HG03025 (cell line): ENCODE data around the gene IGF2BP3.
"Not testable (repeated sequence)": the region's sequence is repeated elsewhere in the genome, so short reads cannot be mapped to it uniquely, and the experiment has no call there.

Source experiments
- ATAC-seq: cut with Tn5 transposase; IDR thresholded peaks from one replicate; pipeline ENCODE4 v1.9.1; 2021; ENCODE audit warnings: mild to moderate bottlenecking, moderate library complexity; ENCODE audit not compliant: unreplicated experiment, low FRiP score

IGF2BP3 gene

GRCh38 chr7:23347033-23347681 is 123.1 kb downstream of the IGF2BP3 start:
- ATAC-seq: no peak

GRCh38 chr7:23346316-23346715 is 124.0 kb downstream of the IGF2BP3 start:
- no peak for ATAC-seq

GRCh38 chr7:23345601-23346000 is 124.7 kb downstream of the IGF2BP3 start:
- no peak for ATAC-seq

- no peak for ATAC-seq
These were observed 126.3 kb downstream of the IGF2BP3 start for GRCh38 chr7:23343806-23344475.

- ATAC-seq: no peak
These were observed 127.2 kb downstream of the IGF2BP3 start for GRCh38 chr7:23343102-23343501.

- no peak for ATAC-seq
These were observed 128.3 kb downstream of the IGF2BP3 start for GRCh38 chr7:23341846-23342598.

- ATAC-seq: no peak
These were observed 131.4 kb downstream of the IGF2BP3 start for GRCh38 chr7:23338863-23339262.

GRCh38 chr7:23338439-23338838 is 131.9 kb downstream of the IGF2BP3 start:
- no peak for ATAC-seq

GRCh38 chr7:23337374-23337773 is 132.9 kb downstream of the IGF2BP3 start:
- ATAC-seq: no peak

- no peak for ATAC-seq
These were observed 133.4 kb downstream of the IGF2BP3 start for GRCh38 chr7:23336799-23337283.

- ATAC-seq: no peak
These were observed 134.2 kb downstream of the IGF2BP3 start for GRCh38 chr7:23336086-23336485.

GRCh38 chr7:23335621-23336020 is 134.7 kb downstream of the IGF2BP3 start:
- ATAC-seq: no peak

- no peak for ATAC-seq
These were observed 135.2 kb downstream of the IGF2BP3 start for GRCh38 chr7:23335136-23335535.

- ATAC-seq: no peak
These were observed 135.7 kb downstream of the IGF2BP3 start for GRCh38 chr7:23334482-23335056.

GRCh38 chr7:23333671-23334246 is 136.5 kb downstream of the IGF2BP3 start:
- ATAC-seq: no peak

- ATAC-seq: no peak
These were observed 137.2 kb downstream of the IGF2BP3 start for GRCh38 chr7:23332910-23333612.

- ATAC-seq: no peak
These were observed 138.1 kb downstream of the IGF2BP3 start for GRCh38 chr7:23332193-23332592.

GRCh38 chr7:23331132-23331531 is 139.2 kb downstream of the IGF2BP3 start:
- no peak for ATAC-seq

- no peak for ATAC-seq
These were observed 154.9 kb downstream of the IGF2BP3 start for GRCh38 chr7:23315366-23315765.

- ATAC-seq: not testable (repeated sequence)
These were observed 158.2 kb downstream of the IGF2BP3 start for GRCh38 chr7:23312141-23312540.
